GM21723 (cell line): ENCODE measurements around the gene CFAP69.

Source experiments
- ATAC-seq: cut with Tn5 transposase; IDR thresholded peaks from one replicate; pipeline ENCODE4 v1.9.1; 2021; ENCODE audit warnings: mild to moderate bottlenecking, moderate library complexity; ENCODE audit not compliant: unreplicated experiment

The CFAP69 gene

DNA sequence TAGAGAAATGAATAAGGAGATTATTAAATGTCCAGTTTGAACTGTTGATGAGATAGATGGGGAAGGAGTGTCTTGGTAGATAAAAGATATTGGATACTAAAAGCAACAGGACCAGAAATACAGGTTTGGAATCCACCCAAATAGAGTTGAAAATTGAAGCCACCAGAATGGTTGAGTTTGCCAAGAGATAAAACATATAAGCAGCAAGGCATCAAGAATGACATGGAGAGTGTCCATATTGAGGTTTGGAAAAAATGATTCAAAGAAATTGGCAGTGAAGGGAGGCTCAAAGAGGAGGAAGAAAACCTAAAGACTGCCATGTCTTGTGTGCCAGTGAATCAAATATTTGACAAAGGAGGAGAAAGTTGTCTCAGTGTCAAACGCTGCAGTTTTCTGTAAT, 24.2 kb downstream of the CFAP69 start:
- no peak for ATAC-seq

GRCh38 chr7:90270431-90271178, 25.6 kb downstream of the CFAP69 start:
- no peak for ATAC-seq

DNA sequence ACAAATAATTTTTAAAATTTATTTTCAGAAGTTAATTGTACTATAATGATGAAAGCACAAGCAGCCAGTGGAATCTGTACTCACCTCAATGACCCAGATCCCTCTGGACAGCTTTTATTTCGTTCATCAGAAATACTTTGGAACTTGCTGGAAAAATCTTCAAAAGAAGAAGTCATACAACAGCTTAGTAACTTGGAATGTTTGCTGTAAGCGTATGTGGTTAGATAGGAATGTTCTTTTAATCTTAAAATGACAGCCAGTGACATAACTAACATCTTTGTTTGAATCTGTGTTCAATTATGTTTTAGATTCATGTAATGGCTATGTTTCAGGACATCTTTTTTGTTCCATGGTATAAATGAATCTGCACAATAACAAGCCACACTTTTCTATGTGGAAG, 26.8 kb downstream of the CFAP69 start:
- ATAC-seq, result no peak

DNA sequence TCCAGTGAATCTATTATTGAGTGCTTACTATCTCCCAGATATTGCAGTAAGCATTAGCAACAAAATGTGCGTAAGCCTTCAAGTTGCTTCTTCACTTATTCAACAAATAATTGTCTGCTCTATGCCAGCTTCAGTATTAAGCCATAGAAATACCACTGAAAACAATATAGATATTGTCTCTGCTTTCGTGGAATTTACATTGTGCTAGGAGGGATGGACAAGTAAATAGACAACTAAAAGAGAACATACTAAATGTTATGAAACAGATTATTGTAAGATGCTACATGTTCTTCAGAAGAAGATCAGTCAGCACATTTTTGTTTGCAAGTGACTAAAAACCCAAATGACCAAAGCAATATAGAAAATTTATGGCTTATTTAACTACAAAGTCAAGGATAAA, 27.3 kb downstream of the CFAP69 start:
- ATAC-seq, result no peak

- ATAC-seq, result no peak
Measured at GRCh38 chr7:90274161-90274560, 29.2 kb downstream of the CFAP69 start.

DNA sequence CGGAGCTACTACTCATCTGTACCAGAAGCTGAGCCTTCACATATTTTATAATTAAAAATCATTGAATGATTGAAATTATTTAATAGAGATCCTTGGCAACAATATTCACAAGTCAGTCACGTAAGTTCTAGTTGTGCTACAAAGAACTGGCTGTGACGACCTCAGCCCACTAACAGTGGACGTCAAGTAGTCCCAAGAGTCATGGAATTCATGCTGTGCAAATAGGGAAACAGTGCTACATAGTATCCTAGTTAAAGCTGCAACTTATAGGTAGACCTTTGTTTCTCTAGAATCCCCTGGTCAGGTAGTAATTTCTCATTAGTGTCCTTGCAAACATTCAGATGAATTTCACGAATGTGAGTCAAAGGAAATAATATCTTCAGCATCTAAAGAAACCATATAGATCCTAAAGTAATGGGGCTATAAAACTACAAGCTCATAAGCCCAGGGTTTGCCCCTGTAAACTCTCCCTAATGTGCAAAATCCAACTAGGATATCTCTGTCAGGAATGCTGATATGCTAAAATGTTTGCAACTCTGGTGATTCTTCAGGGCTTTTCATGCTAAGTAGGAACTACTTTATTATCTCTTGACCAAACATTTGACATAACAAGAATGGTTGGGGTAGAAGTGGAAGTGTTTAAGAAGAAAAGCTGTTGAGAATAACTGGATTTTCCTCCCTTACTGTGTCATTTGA, 31.2 kb downstream of the CFAP69 start:
- no peak for ATAC-seq

- ATAC-seq, result no peak
Measured at GRCh38 chr7:90288154-90288553, 43.2 kb downstream of the CFAP69 start.

- ATAC-seq, result no peak
Measured at GRCh38 chr7:90290244-90291113, 45.5 kb downstream of the CFAP69 start.

GRCh38 chr7:90298145-90299038, 53.4 kb downstream of the CFAP69 start:
- no peak for ATAC-seq

DNA sequence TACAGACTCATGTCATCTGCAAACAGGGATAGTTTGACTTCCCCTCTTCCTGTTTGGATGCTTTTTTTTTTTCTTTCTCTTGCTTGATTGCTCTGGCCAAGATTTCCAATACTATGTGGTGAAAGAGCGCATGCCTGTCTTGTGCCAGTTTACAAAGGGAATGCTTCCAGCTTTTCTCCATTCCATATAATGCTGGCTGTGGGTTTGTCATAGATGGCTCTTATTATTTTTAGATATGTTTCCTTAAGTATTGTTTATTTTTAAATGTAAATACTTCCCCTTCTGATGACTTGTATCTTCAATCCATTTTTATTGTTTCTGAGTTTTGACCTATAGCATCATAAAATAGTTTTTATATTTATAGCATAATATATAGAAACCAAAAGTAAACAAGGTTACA, 58.3 kb downstream of the CFAP69 start:
- no peak for ATAC-seq

DNA sequence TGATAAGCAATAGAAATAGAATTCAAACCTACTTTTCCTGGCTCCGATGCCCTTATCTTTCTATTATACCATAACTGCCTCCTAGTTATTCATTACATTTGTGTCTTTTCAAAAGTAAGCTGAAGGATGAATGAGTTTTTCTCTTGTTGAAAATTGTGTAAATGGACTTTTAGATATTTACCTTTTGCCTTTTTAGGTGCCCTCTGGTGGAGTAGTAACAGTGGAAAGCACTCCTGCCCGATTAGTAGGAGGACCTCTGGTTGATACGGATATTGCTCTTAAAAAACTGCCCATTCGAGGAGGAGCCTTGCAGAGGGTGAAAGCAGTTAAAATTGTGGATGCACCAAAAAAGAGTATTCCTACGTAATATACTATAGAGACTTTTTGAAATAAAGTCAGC, 64.9 kb downstream of the CFAP69 start:
- no peak for ATAC-seq

DNA sequence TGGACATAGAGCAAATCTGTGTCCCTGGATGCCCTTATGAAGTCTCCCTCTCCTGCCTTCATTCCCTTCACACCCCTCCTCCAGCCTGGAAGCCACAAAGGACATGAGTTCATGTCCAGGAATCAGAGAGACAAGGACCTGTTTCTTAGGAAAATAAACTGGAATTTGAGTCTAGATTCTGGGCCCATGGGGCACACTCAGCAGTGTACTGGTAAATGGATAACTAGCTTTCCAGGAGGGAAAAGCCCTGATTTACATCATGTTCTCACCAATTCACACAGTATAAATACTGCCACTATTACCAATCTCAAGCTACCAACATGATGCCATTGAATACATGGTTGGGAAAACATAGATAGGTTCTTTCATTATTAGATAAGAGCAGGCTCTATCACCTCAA, 66.2 kb downstream of the CFAP69 start:
- no peak for ATAC-seq

DNA sequence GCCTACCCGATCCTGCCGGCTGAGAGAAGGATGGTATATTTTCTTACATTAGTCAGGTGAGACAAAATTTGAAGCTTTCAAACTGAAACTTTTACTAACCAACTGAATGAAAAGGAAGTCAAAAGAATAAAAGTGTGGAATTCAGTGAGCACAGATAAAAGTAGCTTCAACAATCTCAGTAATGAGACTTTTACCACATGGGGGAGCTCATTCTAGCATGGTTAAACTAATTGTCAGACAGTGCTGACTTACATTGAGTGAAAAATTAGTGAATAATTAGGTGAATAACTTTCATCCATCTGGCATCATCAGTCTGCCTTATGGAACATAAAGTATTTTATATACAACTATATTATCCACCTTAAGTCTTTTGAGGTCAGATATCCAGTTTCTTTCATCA, 67.8 kb downstream of the CFAP69 start:
- no peak for ATAC-seq

GRCh38 chr7:90313907-90314306, 68.9 kb downstream of the CFAP69 start:
- no peak for ATAC-seq

DNA sequence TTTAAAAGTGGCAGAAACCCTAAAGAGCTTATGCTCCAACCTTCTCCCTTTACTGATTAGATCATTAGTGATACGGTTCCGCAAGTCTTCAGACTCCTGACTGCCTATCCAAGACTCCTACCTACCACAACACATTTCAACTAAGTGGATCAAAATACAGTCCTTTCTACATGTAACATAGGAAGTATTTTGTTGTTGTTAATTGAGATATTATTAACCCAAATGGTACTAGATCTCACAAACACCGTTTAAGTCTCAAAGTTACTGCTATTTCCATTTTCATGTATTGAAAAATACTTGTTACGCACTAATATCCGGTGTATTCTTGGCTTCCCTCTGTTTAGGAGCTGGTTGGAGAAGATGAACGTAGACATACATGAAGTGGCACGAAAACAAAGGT, 75.0 kb downstream of the CFAP69 start:
- no peak for ATAC-seq

GRCh38 chr7:90320418-90320800, 75.4 kb downstream of the CFAP69 start:
- ATAC-seq, result no peak

- ATAC-seq, result no peak
Measured at GRCh38 chr7:90320801-90321494, 76.0 kb downstream of the CFAP69 start, which contains the start of gene FAM237B. Gene FAM237B, minus strand, starts transcription at chr7:90321304. Its CDS starts 1,556 bp downstream, at chr7:90319748.

DNA sequence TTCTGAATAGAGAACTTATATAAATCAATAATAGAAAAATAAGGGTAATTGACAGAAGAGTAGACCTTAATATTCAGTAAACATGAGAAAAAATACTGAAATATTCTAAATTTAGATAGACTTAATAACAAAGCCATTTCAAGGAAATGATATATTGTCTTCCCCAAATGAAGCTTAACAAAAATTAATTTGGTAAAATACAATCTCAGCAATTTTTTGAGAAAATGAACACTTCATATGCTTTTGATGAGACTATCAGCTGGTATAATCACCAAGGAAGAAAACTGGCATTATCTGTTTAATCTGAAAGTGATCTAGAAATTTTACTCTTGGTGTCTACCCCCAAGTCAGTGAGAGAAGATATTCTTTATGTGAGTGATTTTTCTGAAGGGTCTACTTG, 77.9 kb downstream of the CFAP69 start:
- ATAC-seq, result no peak

- ATAC-seq, result no peak
Measured at GRCh38 chr7:90326500-90326899, 81.5 kb downstream of the CFAP69 start.
